22Rv1 (cell line): ENCODE data around the gene ALOX5AP.

Experiments
- H3K27ac ChIP-seq: fragments of 450-650 bp; 2 replicates; pipeline ENCODE4 v1.5.1; 2017
- ZFX ChIP-seq: fragments of 450-650 bp; IDR thresholded peaks from 2 replicates; pipeline ENCODE4 v1.6.1; 2017; ENCODE audit warnings: antibody characterized with exemption, borderline replicate concordance
- TF ChIP-seq, protein P1 (sequence below): fragments of 450-650 bp; IDR thresholded peaks from 2 replicates; pipeline ENCODE4 v1.5.1; 2017; ENCODE audit warnings: mild to moderate bottlenecking

Gene ALOX5AP

DNA sequence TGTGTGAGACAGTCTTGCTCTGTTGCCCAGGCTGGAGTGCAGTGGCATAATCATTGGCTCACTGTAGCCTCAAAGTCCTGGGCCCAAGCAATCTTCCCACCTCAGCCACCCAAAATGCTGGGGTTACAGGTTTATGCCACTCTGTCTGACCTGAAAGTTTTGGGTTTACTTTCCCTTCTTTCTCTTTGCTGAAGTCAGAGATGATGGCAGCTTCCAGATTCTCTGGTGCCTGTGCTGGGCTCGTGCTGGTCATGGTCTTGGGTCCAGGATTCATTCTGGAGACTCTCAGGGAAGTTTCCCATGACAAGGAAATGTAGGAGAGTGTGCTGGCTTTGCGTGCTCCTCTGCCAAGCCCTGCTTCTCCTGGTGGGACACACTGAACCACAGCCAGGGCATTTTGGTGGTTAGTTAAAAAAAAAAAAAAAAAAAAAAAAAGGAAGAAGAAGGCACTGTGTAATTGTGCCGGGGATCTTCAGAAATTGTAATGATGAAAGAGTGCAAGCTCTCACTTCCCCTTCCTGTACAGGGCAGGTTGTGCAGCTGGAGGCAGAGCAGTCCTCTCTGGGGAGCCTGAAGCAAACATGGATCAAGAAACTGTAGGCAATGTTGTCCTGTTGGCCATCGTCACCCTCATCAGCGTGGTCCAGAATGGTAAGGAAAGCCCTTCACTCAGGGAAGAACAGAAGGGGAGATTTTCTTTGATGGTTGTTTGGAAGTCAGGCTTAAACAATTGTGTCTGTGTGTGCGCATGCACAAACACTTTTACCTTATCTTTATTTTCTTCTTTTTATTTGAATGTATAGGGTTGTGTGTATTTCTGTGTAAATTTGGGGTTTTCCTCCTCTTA lies at the start of gene ALOX5AP:
TSS of gene ALOX5AP (plus strand) at position 519 of the 847 bp plus-strand sequence. CDS start at position 582, 63 bp downstream.
- TF ChIP-seq, protein P1, sequence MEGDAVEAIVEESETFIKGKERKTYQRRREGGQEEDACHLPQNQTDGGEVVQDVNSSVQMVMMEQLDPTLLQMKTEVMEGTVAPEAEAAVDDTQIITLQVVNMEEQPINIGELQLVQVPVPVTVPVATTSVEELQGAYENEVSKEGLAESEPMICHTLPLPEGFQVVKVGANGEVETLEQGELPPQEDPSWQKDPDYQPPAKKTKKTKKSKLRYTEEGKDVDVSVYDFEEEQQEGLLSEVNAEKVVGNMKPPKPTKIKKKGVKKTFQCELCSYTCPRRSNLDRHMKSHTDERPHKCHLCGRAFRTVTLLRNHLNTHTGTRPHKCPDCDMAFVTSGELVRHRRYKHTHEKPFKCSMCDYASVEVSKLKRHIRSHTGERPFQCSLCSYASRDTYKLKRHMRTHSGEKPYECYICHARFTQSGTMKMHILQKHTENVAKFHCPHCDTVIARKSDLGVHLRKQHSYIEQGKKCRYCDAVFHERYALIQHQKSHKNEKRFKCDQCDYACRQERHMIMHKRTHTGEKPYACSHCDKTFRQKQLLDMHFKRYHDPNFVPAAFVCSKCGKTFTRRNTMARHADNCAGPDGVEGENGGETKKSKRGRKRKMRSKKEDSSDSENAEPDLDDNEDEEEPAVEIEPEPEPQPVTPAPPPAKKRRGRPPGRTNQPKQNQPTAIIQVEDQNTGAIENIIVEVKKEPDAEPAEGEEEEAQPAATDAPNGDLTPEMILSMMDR: no peak
- no peak within 1 kb of the TSS for H3K27ac ChIP-seq

DNA sequence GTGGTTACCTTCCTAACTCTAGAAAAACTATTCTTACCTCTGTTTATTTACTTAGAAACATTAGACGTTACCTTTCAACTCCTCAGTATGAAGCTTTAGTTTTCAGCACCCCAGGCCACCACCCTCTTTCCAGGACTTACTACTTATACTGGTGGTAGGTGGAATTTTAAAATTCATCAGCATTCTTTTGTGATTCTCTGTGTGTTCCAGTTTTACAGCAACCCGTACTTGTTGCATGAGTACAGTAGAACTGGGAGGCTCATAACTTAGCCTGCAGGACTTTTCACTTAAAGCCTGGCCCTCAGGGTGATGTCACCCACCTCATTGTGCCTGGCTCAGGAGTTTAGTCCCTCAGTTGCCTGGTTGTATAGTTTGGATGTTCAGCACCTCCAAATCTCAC lies 49.4 kb upstream of the ALOX5AP start:
- TF ChIP-seq, protein P1: no peak
- TF ChIP-seq ZFX: no peak
- H3K27ac ChIP-seq: no peak overlapping the region

DNA sequence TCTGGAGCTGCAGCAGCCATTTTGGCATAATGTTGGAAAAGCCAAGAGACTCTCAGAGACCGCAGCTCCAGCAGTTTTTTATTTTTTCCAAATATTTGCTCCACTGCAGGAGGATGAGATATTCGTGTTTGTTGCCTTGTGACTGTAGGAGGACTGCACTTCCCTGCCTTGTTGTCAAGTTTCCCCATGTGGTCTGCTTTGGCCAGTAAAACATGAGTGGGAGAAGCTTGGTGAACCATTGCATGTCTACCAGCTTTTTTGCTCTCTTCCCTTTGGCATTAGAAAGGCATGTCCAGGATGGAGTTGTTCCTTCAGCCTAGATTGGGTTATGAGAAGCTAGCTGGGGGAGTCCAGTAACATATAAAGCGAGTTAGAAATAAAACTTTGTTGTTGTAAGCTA lies 47.7 kb upstream of the ALOX5AP start:
- TF ChIP-seq ZFX: no peak
- TF ChIP-seq, protein P1: no peak
- no peak overlapping the region for H3K27ac ChIP-seq

GRCh38 chr13:30689752-30690151 lies 45.6 kb upstream of the ALOX5AP start:
- H3K27ac ChIP-seq: no peak overlapping the region
- TF ChIP-seq, protein P1: no peak
- no peak for TF ChIP-seq ZFX

- no peak for TF ChIP-seq ZFX
- TF ChIP-seq, protein P1: no peak
- H3K27ac ChIP-seq: no peak overlapping the region
Measured at GRCh38 chr13:30690282-30691188, 44.8 kb upstream of the ALOX5AP start.

DNA sequence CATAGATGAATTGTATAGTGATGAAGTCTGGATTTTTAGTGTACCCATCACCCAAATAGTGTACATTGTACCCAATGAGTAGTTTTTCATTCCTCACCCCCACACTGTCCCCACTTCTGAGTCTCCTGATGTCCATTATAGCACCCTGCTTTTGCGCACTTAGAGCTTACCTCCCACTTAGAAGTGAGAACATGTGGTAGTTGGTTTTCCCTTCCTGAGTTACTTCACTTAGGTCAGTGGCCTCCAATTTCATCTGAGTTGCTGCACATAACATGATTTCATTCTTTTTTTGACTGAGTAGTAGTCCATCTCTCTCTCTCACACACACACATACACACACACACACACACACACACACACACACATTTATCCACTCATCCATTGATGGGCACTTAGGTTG lies 43.2 kb upstream of the ALOX5AP start:
- TF ChIP-seq, protein P1: no peak
- no peak for TF ChIP-seq ZFX

More for the DNA sequence above, 43.2 kb upstream of the ALOX5AP start:
- H3K27ac ChIP-seq: no peak overlapping the region
